ENCODE measurements around the gene KIAA1217. TPM values are rescaled to one million over a fixed set of nuclear protein-coding genes. Genes with fewer than 3 reads are reported as not detected.

KIAA1217 gene
- total and polyA plus RNA-seq, 2 of the 4 experiments (the other 2 are of a cell fraction), result 3.4 to 4.4 TPM

DNA sequence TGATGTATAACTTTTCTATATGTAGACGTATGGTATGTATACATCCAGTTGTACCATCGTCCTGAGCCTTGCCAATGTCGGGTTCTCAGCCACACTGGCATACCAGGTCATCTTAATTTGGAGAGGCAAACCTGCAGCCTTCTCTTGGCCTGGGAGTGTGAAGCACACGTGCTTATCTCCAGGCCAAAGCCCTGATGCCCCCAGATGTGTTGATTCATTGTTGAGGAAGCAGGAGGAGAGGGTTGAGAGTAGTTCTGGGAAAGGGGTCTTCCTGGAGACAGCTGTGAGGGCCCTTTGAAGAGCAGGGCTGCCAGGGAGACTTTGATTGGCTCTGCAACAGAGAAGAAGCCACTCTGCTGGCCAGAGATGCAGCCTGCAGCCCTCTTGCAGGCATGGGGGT lies 359.1 kb downstream of the KIAA1217 start:
- no peaks in the 10 kb centered on the region for H4K20me1 ChIP-seq (ENCODE audit: insufficient read depth, low read length)
- H3K23ac ChIP-seq (ENCODE audit: low read depth, low read length), result no peak overlapping the region
- no peak overlapping the region for H3K56ac ChIP-seq (ENCODE audit: extremely low read depth, insufficient read depth, low read length)
- dilution Hi-C loops (cut with HindIII; ENCODE audit: low sequenced_read_pairs, unreplicated experiment), result no loop called here
- ChIA-PET POLR2A (ENCODE audit: unreplicated experiment) (no interaction called here), CTCF (no interaction called here)
- H3K9ac ChIP-seq (ENCODE audit: low read depth, low read length), result no peak overlapping the region
- H3K4me2 ChIP-seq (ENCODE audit: low read depth, low read length), result no peak overlapping the region
- H3K36me3 ChIP-seq (ENCODE audit: control insufficient read depth, insufficient read depth, low read length), result no peaks in the 10 kb centered on the region
- H2AK9ac ChIP-seq (replicated peaks; ENCODE audit: low read depth, low read length, poor library complexity), result no peak overlapping the region
- intact Hi-C loops (cut with micrococcal nuclease), result no loop called here
- TF ChIP-seq, protein P1, sequence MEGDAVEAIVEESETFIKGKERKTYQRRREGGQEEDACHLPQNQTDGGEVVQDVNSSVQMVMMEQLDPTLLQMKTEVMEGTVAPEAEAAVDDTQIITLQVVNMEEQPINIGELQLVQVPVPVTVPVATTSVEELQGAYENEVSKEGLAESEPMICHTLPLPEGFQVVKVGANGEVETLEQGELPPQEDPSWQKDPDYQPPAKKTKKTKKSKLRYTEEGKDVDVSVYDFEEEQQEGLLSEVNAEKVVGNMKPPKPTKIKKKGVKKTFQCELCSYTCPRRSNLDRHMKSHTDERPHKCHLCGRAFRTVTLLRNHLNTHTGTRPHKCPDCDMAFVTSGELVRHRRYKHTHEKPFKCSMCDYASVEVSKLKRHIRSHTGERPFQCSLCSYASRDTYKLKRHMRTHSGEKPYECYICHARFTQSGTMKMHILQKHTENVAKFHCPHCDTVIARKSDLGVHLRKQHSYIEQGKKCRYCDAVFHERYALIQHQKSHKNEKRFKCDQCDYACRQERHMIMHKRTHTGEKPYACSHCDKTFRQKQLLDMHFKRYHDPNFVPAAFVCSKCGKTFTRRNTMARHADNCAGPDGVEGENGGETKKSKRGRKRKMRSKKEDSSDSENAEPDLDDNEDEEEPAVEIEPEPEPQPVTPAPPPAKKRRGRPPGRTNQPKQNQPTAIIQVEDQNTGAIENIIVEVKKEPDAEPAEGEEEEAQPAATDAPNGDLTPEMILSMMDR (conservative IDR thresholded peaks at IDR 0.05; ENCODE audit: low read depth, low read length), result no peak
- no peak for TF ChIP-seq FOS (IDR thresholded peaks at IDR 0.05; ENCODE audit: low read depth, low read length)
- TF ChIP-seq CHD1 (IDR thresholded peaks at IDR 0.05; ENCODE audit: low read depth, low read length), result no peak
- no peak for TF ChIP-seq RFX5 (IDR thresholded peaks at IDR 0.05; ENCODE audit: low read depth, low read length)
- no peak for TF ChIP-seq MAFK (IDR thresholded peaks at IDR 0.05; ENCODE audit: low read depth, low read length)
- TF ChIP-seq NFE2L2 (IDR thresholded peaks at IDR 0.05; ENCODE audit: low read depth, low read length), result no peak
- no peak for TF ChIP-seq POLR2A (IDR thresholded peaks at IDR 0.05; ENCODE audit: low read depth, low read length)
- TF ChIP-seq MAZ (IDR thresholded peaks at IDR 0.05; ENCODE audit: borderline replicate concordance, low read depth, low read length), result no peak
- no peak for TF ChIP-seq BHLHE40 (IDR thresholded peaks at IDR 0.05; ENCODE audit: low read depth, low read length)
- TF ChIP-seq USF2 (IDR thresholded peaks at IDR 0.05; ENCODE audit: low read depth, low read length), result no peak
- TF ChIP-seq CEBPB (IDR thresholded peaks at IDR 0.05; ENCODE audit: low read depth, low read length), result no peak
- no peak for TF ChIP-seq SMC3 (IDR thresholded peaks at IDR 0.05; ENCODE audit: low read depth, low read length)
- TF ChIP-seq RCOR1 (IDR thresholded peaks at IDR 0.05; ENCODE audit: insufficient replicate concordance, low read length), result no peak
- H3K4me3 ChIP-seq (ENCODE audit: insufficient read depth, low read depth, low read length), result no peak overlapping the region
- WGBS, 2 experiments (ENCODE audit: extremely low coverage in 2 of 2, insufficient read length in 1 of 2), result no CpG with 5 or more reads among the region's 4 CpGs
- no peak overlapping the region for H2BK15ac ChIP-seq (ENCODE audit: low read depth, low read length)
- no peaks in the 10 kb centered on the region; the same call in none of the 2 replicates for H3K27me3 ChIP-seq (ENCODE audit: control insufficient read depth, insufficient read depth, low read length)
- BruUV-seq (replicated peaks), result no TSS peak
- no peak overlapping the region for H2AK5ac ChIP-seq (ENCODE audit: low read depth, low read length)
- H4K8ac ChIP-seq (ENCODE audit: low read depth in 2 of 2, low read length in 2 of 2), result no peak overlapping the region
- no peaks in the 10 kb centered on the region for H3K9me3 ChIP-seq (ENCODE audit: control insufficient read depth, insufficient read depth, low read length)
- H3K14ac ChIP-seq (replicated peaks; ENCODE audit: low read depth, low read length), result no peak overlapping the region
- H2BK120ac ChIP-seq (ENCODE audit: low read depth, low read length), result no peak overlapping the region
- H3K9me1 ChIP-seq (ENCODE audit: insufficient read depth, low read length), result no peaks in the 10 kb centered on the region
- in situ Hi-C loops (cut with MboI; ENCODE audit: low sequenced_read_pairs), result no loop called here
- no peak overlapping the region for H2BK5ac ChIP-seq (ENCODE audit: low read depth, low read length, poor library complexity, severe bottlenecking)
- no peak overlapping the region for H2AFZ ChIP-seq (replicated peaks; ENCODE audit: low read length, poor library complexity)
- no peak overlapping the region for H2BK20ac ChIP-seq (ENCODE audit: low read depth, low read length)
- no peak overlapping the region for H3K4ac ChIP-seq (ENCODE audit: low read depth, low read length)
- H3K18ac ChIP-seq (ENCODE audit: low read depth, low read length), result no peak overlapping the region
- H4K91ac ChIP-seq (ENCODE audit: insufficient read depth, low read depth, low read length), result no peak overlapping the region
- H3K79me1 ChIP-seq (ENCODE audit: low read depth in 1 of 2, low read length in 2 of 2), result no peaks in the 10 kb centered on the region
- H3K4me1 ChIP-seq (ENCODE audit: control insufficient read depth, insufficient read depth, low read length), result no peaks in the 10 kb centered on the region
- ATAC-seq (ENCODE audit: low read depth) (no peak), DNase-seq (no peak)
- H4K5ac ChIP-seq (ENCODE audit: low read depth, low read length), result no peak overlapping the region
- no peak overlapping the region for H3K27ac ChIP-seq (ENCODE audit: insufficient read depth, low read length)
